PFSK-1 (cell line): Measurements from ENCODE around the gene USP13.

Experiments
- FOXP2 ChIP-seq: optimal IDR thresholded peaks from 2 replicates; pipeline ENCODE3; 2011; ENCODE audit warnings: borderline replicate concordance, control low read depth, inconsistent platforms; ENCODE audit not compliant: insufficient read depth; ENCODE audit errors: extremely low read length, extremely low read depth
- POLR2AphosphoS5 ChIP-seq: IDR thresholded peaks from 2 replicates; pipeline ENCODE4 v1.6.1; 2012; ENCODE audit warnings: low read depth, mild to moderate bottlenecking, control low read depth, low read length, moderate library complexity
- SIN3A ChIP-seq: IDR thresholded peaks from 2 replicates; pipeline ENCODE4 v1.6.1; 2012; ENCODE audit warnings: mild to moderate bottlenecking, low read length, moderate library complexity, borderline replicate concordance; ENCODE audit not compliant: insufficient read depth
- TAF1 ChIP-seq: IDR thresholded peaks from 2 replicates; pipeline ENCODE4 v1.6.1; 2012; ENCODE audit warnings: low read length, control low read depth, borderline replicate concordance; ENCODE audit not compliant: insufficient read depth
- TF ChIP-seq, protein P1 (sequence below), 2 experiments: IDR thresholded peaks; 2 replicates each; pipeline versions ENCODE4 v1.6.1 to v1.8.0; 2011 to 2012; ENCODE audit warnings: low read depth in 2 of 2, low read length in 2 of 2, control low read depth in 1 of 2, inconsistent platforms in 1 of 2, mild to moderate bottlenecking in 1 of 2, moderate library complexity in 1 of 2; ENCODE audit not compliant: insufficient read depth in 1 of 2

Gene USP13

GRCh38 chr3:179733797-179734196, 81.0 kb downstream of the USP13 start:
- TF ChIP-seq SIN3A (no peak), FOXP2 (no peak), TAF1 (no peak), POLR2AphosphoS5 (no peak)
- TF ChIP-seq, protein P1, sequence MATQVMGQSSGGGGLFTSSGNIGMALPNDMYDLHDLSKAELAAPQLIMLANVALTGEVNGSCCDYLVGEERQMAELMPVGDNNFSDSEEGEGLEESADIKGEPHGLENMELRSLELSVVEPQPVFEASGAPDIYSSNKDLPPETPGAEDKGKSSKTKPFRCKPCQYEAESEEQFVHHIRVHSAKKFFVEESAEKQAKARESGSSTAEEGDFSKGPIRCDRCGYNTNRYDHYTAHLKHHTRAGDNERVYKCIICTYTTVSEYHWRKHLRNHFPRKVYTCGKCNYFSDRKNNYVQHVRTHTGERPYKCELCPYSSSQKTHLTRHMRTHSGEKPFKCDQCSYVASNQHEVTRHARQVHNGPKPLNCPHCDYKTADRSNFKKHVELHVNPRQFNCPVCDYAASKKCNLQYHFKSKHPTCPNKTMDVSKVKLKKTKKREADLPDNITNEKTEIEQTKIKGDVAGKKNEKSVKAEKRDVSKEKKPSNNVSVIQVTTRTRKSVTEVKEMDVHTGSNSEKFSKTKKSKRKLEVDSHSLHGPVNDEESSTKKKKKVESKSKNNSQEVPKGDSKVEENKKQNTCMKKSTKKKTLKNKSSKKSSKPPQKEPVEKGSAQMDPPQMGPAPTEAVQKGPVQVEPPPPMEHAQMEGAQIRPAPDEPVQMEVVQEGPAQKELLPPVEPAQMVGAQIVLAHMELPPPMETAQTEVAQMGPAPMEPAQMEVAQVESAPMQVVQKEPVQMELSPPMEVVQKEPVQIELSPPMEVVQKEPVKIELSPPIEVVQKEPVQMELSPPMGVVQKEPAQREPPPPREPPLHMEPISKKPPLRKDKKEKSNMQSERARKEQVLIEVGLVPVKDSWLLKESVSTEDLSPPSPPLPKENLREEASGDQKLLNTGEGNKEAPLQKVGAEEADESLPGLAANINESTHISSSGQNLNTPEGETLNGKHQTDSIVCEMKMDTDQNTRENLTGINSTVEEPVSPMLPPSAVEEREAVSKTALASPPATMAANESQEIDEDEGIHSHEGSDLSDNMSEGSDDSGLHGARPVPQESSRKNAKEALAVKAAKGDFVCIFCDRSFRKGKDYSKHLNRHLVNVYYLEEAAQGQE (IDR thresholded peaks at IDR 0.05; ENCODE audit: insufficient read depth in 1 of 2, low read depth in 2 of 2, low read length in 2 of 2): no peak

GRCh38 chr3:179734497-179735281, 81.8 kb downstream of the USP13 start:
- TF ChIP-seq, protein P1 (IDR thresholded peaks at IDR 0.05; ENCODE audit: insufficient read depth in 1 of 2, low read depth in 2 of 2, low read length in 2 of 2): no peak
- no peak for TF ChIP-seq POLR2AphosphoS5
- no peak for TF ChIP-seq FOXP2
- no peak for TF ChIP-seq TAF1
- no peak for TF ChIP-seq SIN3A

GRCh38 chr3:179735321-179735720, 82.5 kb downstream of the USP13 start:
- no peak for TF ChIP-seq FOXP2
- TF ChIP-seq, protein P1 (IDR thresholded peaks at IDR 0.05; ENCODE audit: insufficient read depth in 1 of 2, low read depth in 2 of 2, low read length in 2 of 2): no peak
- no peak for TF ChIP-seq SIN3A
- TF ChIP-seq POLR2AphosphoS5: no peak
- TF ChIP-seq TAF1: no peak

DNA sequence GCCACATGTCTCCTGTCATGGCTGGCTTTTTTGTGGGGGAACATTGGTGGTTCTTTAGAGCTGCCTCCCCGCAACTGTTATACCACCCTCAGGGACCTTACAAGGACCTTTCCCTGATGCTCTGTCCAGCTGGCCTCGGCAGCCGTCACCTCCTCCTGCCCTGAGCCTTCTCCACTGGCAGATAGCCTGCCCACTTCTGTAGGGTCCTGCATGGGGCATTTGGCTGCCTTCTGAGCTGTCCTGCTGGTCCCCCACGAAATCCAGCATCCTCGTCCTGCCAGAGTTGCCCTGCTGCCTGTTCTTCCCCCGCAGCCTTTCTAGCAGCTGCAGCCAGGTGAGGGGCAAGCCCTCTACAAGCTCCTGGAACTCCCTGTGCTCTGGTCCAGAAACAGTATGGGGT, 86.2 kb downstream of the USP13 start:
- TF ChIP-seq SIN3A (no peak), FOXP2 (no peak), TAF1 (no peak), POLR2AphosphoS5 (no peak)
- TF ChIP-seq, protein P1 (IDR thresholded peaks at IDR 0.05; ENCODE audit: insufficient read depth in 1 of 2, low read depth in 2 of 2, low read length in 2 of 2): no peak
